MG63 (cell line): ENCODE results near the gene CACNA2D2. TPM values are rescaled to one million over a fixed set of nuclear protein-coding genes. Genes with fewer than 3 reads are reported as not detected.

Experiments used
- DNase-seq: peaks from one replicate; pipeline ENCODE4 v3.0.0-alpha.2; 2020
- H3K27me3 ChIP-seq: fragments of 250-450 bp; sonication (Bioruptor Pico); 2 replicates; pipeline ENCODE4 v1.5.1; 2020; ENCODE audit warnings: mild to moderate bottlenecking, moderate library complexity
- H3K36me3 ChIP-seq: fragments of 250-450 bp; sonication (Bioruptor Pico); 2 replicates; pipeline ENCODE4 v1.5.1; 2020; ENCODE audit warnings: mild to moderate bottlenecking, moderate library complexity
- H3K4me3 ChIP-seq: fragments of 250-450 bp; sonication (Bioruptor Pico); 2 replicates; pipeline ENCODE4 v1.5.1; 2020; ENCODE audit warnings: mild to moderate bottlenecking, moderate library complexity
- H3K9me3 ChIP-seq: fragments of 250-450 bp; sonication (Bioruptor Pico); 2 replicates; pipeline ENCODE4 v1.5.1; 2020; ENCODE audit warnings: mild to moderate bottlenecking, moderate library complexity
- total RNA-seq: library from RNA; depleted of rRNA; stranded (reverse); fragments of >200 nt; shearing (Covaris generic); gene quantifications from 2 replicates; pipeline ENCODE4 v1.2.3, GENCODE V29; 2014; ENCODE audit warnings: low replicate concordance

CACNA2D2 gene
- total RNA-seq, 1 experiment from 2014 or later, result not detected

- no peak for DNase-seq
- no peaks in the 10 kb centered on the region for H3K9me3 ChIP-seq
Observed at GRCh38 chr3:50405249-50405648, 98.2 kb downstream of the CACNA2D2 start.

DNA sequence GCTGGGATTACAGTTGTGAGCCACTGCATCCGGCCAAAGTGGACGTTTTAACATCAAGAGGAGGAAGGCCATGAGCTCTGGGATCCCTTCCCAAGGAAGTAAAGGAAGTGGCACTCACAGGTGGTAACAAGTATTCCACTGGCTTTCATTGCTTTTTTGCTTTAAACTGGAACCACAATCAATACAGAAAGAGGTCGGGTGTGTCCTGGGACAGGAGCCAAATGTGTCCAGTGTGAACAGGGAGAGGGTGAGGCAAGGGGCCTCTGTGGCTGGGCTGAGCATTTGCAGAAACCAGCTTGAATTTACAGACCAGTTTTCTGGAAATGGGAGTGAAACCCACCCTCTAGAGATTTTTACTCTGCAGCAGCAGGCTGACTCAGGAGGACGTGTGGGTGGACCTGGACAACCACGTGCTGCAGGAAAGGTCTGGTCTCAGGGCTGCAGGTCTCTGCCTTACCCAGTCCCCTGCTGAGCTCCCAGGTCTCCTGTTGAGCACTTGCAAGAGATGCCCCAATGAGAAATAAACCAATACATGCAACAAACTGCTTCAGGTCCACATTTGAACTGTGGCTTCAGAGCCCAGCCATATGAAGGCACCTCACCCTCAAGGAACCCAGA lies 101.3 kb downstream of the CACNA2D2 start:
- H3K27me3 ChIP-seq, result no peaks in the 10 kb centered on the region
- no peaks in the 10 kb centered on the region for H3K36me3 ChIP-seq
- no peak overlapping the region for H3K4me3 ChIP-seq
- no peak for DNase-seq
- H3K9me3 ChIP-seq, result no peaks in the 10 kb centered on the region

More at GRCh38 chr3:50405249-50405648, 98.2 kb downstream of the CACNA2D2 start:
- Histone ChIP-seq H3K27me3 (no peaks in the 10 kb centered on the region), H3K36me3 (no peaks in the 10 kb centered on the region), H3K4me3 (no peak overlapping the region)

DNA sequence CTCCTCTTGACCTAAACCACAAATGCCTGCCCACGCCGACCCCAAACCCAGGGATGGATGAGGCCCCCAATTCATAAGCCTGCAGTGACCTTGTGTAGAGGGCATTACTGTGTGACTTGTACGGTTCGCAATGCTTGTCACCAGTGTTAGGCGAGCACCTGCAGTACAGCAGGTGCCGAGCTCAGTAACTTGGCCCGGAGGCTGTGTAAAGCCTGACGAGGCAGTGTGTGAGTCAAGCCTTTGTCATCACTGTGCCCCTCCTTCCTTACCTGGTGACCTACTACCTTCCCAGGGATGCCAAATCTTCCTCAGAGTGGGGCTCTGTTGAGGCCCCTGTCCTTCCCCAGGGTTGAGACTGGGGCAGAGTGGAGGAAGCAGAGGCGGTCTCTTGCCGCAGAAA lies 106.9 kb downstream of the CACNA2D2 start:
- H3K4me3 ChIP-seq, result no peak overlapping the region
- no peaks in the 10 kb centered on the region for H3K27me3 ChIP-seq
- no peak for DNase-seq
- H3K9me3 ChIP-seq, result no peaks in the 10 kb centered on the region
- no peaks in the 10 kb centered on the region for H3K36me3 ChIP-seq

DNA sequence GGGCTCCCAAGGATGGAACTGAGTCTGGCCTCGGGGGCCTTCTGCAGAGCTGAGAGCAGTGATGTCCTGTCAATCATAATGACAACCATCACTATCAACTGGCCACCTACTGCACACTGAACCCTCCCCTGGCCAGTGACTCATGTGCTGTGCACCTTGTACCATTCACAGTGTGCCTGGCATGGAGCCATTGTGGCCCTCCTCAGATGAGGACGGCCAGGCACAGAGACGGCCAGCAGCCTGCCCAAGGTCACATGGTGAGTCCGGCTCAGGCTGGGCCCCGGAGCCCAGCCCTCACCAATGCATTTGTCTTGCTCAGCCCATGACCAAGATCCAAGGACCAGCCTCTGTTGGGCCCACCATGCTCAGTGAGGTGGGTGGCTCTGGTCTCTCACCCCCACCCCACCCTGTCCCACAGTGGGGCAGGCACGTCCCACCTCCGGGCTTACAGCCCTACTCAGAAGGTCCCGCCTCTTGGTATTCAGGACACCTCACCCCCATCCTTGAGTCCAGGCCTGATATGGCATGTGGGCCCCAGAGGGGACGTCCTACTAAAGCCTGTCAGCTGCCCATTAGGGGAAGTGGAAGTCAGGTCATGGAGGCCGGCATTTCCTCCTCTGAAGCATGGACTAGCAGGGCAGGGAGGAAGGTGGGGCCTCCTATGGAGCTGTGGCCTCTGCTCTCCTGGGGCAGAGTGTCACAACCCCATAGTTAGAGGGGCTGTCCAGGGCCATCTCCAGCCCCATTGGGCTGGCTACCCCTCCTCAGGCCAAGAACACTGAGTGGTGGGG lies 108.2 kb downstream of the CACNA2D2 start:
- no peaks in the 10 kb centered on the region for H3K36me3 ChIP-seq
- H3K4me3 ChIP-seq, result no peak overlapping the region
- DNase-seq, result no peak
- no peaks in the 10 kb centered on the region for H3K9me3 ChIP-seq
- no peaks in the 10 kb centered on the region for H3K27me3 ChIP-seq

DNA sequence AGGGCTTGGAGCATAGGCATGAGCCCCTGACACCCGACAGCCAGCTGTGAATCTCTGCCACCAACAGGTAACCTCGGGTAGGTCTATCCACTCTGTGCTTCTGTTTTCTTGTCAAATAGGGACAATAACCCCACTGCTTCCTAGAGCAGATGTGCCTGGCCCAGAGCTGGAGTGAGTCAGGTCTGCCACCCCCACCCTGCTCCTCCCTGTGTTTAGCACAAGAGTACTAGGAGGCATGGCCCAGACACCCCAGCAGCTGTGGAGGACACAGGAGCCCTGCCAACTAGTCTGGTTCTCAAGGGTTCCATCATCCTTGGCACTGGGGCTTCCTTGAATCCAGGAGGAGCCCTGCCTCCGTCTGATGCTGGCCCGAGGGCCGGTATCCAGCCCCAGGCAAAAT lies 110.4 kb downstream of the CACNA2D2 start:
- Histone ChIP-seq H3K4me3 (no peak overlapping the region), H3K27me3 (no peaks in the 10 kb centered on the region), H3K9me3 (no peaks in the 10 kb centered on the region), H3K36me3 (no peaks in the 10 kb centered on the region)
- DNase-seq, result no peak

DNA sequence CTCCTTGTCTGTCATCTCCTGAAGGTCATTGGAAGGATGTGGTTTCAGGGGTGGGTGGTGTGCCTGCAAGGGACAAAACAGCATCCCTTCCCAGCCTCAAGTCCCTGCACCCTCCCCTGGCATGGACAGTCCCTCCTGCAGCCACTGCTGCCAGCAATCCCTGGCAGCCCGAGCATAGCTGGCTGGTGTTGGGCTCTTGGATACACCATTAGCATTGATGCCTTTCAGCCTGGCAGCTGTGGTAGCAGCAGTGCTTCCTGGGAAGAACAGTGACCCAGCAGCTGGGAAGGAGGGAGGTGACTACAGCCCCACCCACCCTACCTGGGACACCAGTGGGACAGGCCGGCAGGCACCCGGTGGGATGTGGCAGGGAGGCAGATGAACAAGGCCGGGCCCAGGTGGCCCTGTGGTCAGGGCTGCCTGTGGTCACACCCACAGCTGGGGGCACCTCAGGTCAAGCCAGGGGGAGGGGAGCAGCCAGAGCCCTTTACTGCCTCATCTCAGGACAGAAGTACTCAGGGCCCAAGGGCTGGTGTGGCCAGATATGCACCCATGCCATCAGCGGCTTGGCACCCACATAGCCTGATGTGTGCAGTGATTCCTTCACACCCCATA lies 111.2 kb downstream of the CACNA2D2 start:
- no peaks in the 10 kb centered on the region for H3K27me3 ChIP-seq
- no peaks in the 10 kb centered on the region for H3K9me3 ChIP-seq
- H3K4me3 ChIP-seq, result no peak overlapping the region
- peak; percentile 14 for DNase-seq
- H3K36me3 ChIP-seq, result no peaks in the 10 kb centered on the region

DNA sequence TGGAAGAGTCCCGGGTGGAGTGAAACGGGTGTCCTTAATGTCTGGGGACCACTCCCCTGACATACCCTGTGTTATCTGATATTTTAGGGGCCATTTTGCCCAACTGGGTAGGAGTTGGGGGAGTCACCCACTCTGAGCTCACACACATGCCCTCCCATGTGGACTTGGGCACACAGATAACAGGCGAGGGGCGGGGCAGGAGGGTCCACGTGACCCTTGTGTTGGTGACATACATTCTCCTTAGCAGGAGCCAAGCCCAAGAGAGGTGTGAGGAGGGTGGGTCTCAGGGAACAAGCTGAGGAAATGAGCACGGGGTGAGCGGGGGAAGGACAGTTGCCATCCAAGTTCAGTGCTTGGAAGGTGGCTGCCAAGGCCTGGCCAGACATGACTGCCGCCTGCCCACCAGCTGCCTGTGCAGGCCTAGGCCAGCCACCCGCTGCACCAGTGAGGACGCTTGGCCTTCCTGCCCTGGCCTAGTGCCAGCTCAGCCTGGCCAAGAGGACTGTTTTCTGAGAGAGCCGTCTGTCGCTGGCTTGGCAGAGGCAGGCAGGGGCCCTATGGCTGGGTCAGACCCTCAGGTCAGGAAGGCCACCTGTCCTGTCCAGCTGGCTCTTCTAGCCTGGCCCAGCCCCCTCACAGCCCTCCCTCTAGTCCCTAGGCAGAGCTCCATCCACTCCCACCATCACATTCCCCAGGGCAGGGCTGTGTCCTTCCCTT lies 112.8 kb downstream of the CACNA2D2 start:
- Histone ChIP-seq H3K27me3 (no peaks in the 10 kb centered on the region), H3K36me3 (no peaks in the 10 kb centered on the region), H3K4me3 (no peak overlapping the region), H3K9me3 (no peaks in the 10 kb centered on the region)
- peak; percentile 13 for DNase-seq

DNA sequence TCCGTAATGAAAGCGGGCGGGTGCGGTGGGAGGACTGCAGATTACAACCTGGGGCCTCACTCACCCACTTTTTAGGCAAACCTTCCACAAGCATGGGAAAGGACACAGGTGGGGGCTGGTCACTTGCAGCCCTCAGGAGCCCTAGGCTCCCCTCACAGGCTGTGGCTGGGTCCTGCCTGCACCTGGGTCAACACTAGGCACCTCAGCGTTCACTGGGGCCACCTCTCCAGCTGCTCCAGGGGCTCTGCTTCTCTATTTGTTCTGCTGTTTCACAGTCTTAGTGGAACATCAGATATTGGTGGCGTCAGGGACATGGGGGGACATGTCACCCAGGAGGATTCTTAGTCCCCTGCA lies 114.0 kb downstream of the CACNA2D2 start:
- Histone ChIP-seq H3K4me3 (no peak overlapping the region), H3K36me3 (no peaks in the 10 kb centered on the region), H3K27me3 (no peaks in the 10 kb centered on the region), H3K9me3 (no peaks in the 10 kb centered on the region)
- DNase-seq, result no peak

GRCh38 chr3:50388720-50389413 lies 114.6 kb downstream of the CACNA2D2 start:
- no peaks in the 10 kb centered on the region for H3K27me3 ChIP-seq
- peak; percentile 52 for DNase-seq
- H3K4me3 ChIP-seq, result no peak overlapping the region
- H3K9me3 ChIP-seq, result no peaks in the 10 kb centered on the region
- H3K36me3 ChIP-seq, result no peaks in the 10 kb centered on the region

DNA sequence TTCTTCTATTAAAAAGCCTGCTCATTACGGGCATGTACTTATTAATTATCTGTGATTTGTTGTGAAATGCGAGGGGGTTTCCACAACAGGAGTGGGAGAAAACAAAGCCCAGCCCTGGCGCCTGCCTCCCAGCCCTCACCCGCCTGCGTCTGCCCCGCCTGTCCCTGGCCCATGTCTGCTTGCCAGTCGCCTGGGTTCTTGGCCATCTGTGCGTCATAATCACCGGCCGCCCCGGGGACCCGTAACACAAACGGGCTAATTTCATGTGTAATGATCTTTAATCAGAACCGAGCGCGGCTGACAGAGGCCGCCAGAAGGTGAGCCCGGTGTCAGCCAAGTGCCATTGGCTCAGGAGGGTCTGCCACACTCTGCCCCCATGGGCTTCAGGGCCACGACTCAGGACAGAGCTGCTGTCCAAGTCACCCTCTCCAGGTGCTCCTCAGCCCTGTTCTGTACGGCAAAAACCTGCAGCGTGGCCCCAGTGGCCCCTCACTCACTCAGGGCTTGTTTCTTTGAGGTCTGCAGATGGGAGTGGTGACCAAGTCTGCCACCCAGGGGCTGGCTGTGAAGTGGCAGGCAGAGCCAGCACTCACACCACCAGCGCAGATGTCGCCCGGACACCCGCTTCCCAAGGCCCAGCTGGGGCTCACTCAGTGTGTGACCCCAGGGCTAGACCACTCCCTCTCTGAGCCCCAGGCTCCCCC lies 115.3 kb downstream of the CACNA2D2 start:
- Histone ChIP-seq H3K4me3 (no peak overlapping the region), H3K27me3 (no peaks in the 10 kb centered on the region), H3K36me3 (no peaks in the 10 kb centered on the region), H3K9me3 (no peaks in the 10 kb centered on the region)
- no peak for DNase-seq

DNA sequence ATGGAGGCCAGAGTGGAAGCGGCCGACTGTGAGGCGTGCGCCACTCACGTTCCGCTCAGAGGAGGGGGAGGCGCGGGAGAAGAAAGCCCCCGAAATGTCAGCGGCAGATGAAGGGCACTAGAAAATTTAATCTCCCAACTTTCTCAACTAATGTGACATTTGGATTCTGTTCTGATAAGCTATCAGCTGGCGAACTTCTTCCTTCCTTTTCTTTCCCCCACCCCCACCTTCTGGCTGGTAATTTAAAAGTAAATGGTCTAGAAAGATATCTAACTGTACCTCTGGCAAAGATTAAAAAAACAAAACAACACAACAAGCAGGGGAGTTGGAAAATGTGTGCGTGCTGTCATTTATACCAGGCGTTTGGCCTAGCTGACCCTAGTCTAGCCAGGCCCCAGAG lies 117.7 kb downstream of the CACNA2D2 start:
- Histone ChIP-seq H3K36me3 (no peaks in the 10 kb centered on the region), H3K4me3 (no peak overlapping the region), H3K27me3 (no peaks in the 10 kb centered on the region), H3K9me3 (no peaks in the 10 kb centered on the region)
- DNase-seq, result no peak

- no peak for DNase-seq
- H3K4me3 ChIP-seq, result no peak overlapping the region
- no peaks in the 10 kb centered on the region for H3K36me3 ChIP-seq
- no peaks in the 10 kb centered on the region for H3K27me3 ChIP-seq
- no peaks in the 10 kb centered on the region for H3K9me3 ChIP-seq
Observed at GRCh38 chr3:50383750-50384149, 119.7 kb downstream of the CACNA2D2 start.

- no peaks in the 10 kb centered on the region for H3K9me3 ChIP-seq
- no peak for DNase-seq
- H3K36me3 ChIP-seq, result no peaks in the 10 kb centered on the region
- H3K4me3 ChIP-seq, result no peak overlapping the region
- no peaks in the 10 kb centered on the region for H3K27me3 ChIP-seq
Observed at GRCh38 chr3:50382722-50383121, 120.7 kb downstream of the CACNA2D2 start.

- H3K27me3 ChIP-seq, result no peaks in the 10 kb centered on the region
- H3K36me3 ChIP-seq, result no peaks in the 10 kb centered on the region
- H3K4me3 ChIP-seq, result no peak overlapping the region
- no peaks in the 10 kb centered on the region for H3K9me3 ChIP-seq
- DNase-seq, result no peak
Observed at GRCh38 chr3:50381383-50381782, 122.1 kb downstream of the CACNA2D2 start.

GRCh38 chr3:50380405-50381085 lies 122.9 kb downstream of the CACNA2D2 start:
- DNase-seq, result no peak
- Histone ChIP-seq H3K36me3 (no peaks in the 10 kb centered on the region), H3K4me3 (no peak overlapping the region)

DNA sequence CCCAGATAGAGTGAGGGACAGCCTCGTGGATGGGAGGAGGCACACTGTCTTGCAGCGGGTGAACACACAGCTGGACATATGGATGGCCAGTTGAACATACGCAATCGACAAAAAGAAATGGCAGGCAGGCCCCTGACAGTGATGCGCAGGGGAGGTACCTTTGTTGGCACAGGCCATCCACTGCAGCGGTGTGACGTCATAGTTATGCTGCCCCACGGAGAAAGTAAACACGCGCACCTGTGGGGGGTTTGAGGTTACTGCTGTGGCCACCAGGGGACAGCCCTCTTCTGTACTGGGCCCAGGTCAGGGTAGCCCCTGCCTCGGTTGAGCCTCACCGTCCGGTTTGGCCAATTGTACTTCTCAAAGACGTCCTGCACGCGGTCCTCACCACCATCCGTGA lies 124.7 kb downstream of the CACNA2D2 start:
- Histone ChIP-seq H3K9me3 (no peaks in the 10 kb centered on the region), H3K27me3 (no peaks in the 10 kb centered on the region), H3K36me3 (no peaks in the 10 kb centered on the region), H3K4me3 (no peak overlapping the region)
- DNase-seq, result no peak

More at GRCh38 chr3:50380405-50381085, 122.9 kb downstream of the CACNA2D2 start:
- Histone ChIP-seq H3K9me3 (no peaks in the 10 kb centered on the region), H3K27me3 (no peaks in the 10 kb centered on the region)
